BLaER1 (cell line): ENCODE data around the gene HAL.

ENCODE experiments used
- H3K27ac ChIP-seq: shearing (Covaris generic); formaldehyde crosslinking; 2 replicates; pipeline ENCODE4 v1.8.1; 2022
- H3K27me3 ChIP-seq: shearing (Covaris generic); formaldehyde crosslinking; 2 replicates; pipeline ENCODE4 v1.8.1; 2022
- H3K36me3 ChIP-seq: shearing (Covaris generic); formaldehyde crosslinking; 2 replicates; pipeline ENCODE4 v1.8.1; 2022
- H3K4me1 ChIP-seq: shearing (Covaris generic); formaldehyde crosslinking; 2 replicates; pipeline ENCODE4 v1.8.1; 2022
- H3K4me2 ChIP-seq: shearing (Covaris generic); formaldehyde crosslinking; 2 replicates; pipeline ENCODE4 v1.8.1; 2022
- H3K4me3 ChIP-seq: shearing (Covaris generic); formaldehyde crosslinking; 2 replicates; pipeline ENCODE4 v1.8.1; 2022
- H3K9ac ChIP-seq: shearing (Covaris generic); formaldehyde crosslinking; 2 replicates; pipeline ENCODE4 v1.8.1; 2022
- H3K9me3 ChIP-seq: shearing (Covaris generic); formaldehyde crosslinking; 2 replicates; pipeline ENCODE4 v1.8.1; 2022
- H4K20me1 ChIP-seq: shearing (Covaris generic); formaldehyde crosslinking; 2 replicates; pipeline ENCODE4 v1.8.1; 2022
- Cebpa-rat ChIP-seq: shearing (Covaris generic); IDR thresholded peaks from 2 replicates; pipeline ENCODE4 v1.8.1; 2022

HAL gene

GRCh38 chr12:95966287-95966870, 29.8 kb downstream of the HAL start:
- H3K4me3 ChIP-seq, result no peak overlapping the region
- no peak for TF ChIP-seq Cebpa-rat
- H3K27ac ChIP-seq, result no peak overlapping the region
- H3K9ac ChIP-seq, result no peak overlapping the region
- H4K20me1 ChIP-seq, result no peaks in the 10 kb centered on the region
- H3K36me3 ChIP-seq, result no peaks in the 10 kb centered on the region
- no peaks in the 10 kb centered on the region for H3K9me3 ChIP-seq
- H3K4me1 ChIP-seq, result 0 out of 2 replicates have a peak, but pooled peaks cover 5% of the 10 kb centered on the region
- H3K4me2 ChIP-seq, result no peak overlapping the region
- H3K27me3 ChIP-seq, result no peaks in the 10 kb centered on the region

- Histone ChIP-seq H4K20me1 (no peaks in the 10 kb centered on the region), H3K9ac (no peak overlapping the region), H3K27me3 (no peaks in the 10 kb centered on the region), H3K9me3 (no peaks in the 10 kb centered on the region), H3K27ac (no peak overlapping the region), H3K36me3 (no peaks in the 10 kb centered on the region), H3K4me1 (0 out of 2 replicates have a peak, but pooled peaks cover 5% of the 10 kb centered on the region), H3K4me3 (no peak overlapping the region), H3K4me2 (no peak overlapping the region)
- no peak for TF ChIP-seq Cebpa-rat
Measured at GRCh38 chr12:95963096-95963495, 33.0 kb downstream of the HAL start.

- no peak overlapping the region for H3K9ac ChIP-seq
- H3K36me3 ChIP-seq, result no peaks in the 10 kb centered on the region
- H3K4me3 ChIP-seq, result no peak overlapping the region
- TF ChIP-seq Cebpa-rat, result no peak
- no peak overlapping the region for H3K4me2 ChIP-seq
- H3K9me3 ChIP-seq, result no peaks in the 10 kb centered on the region
- H4K20me1 ChIP-seq, result no peaks in the 10 kb centered on the region
- H3K27me3 ChIP-seq, result no peaks in the 10 kb centered on the region
- no peak overlapping the region for H3K27ac ChIP-seq
- 0 out of 2 replicates have a peak, but pooled peaks cover 5% of the 10 kb centered on the region for H3K4me1 ChIP-seq
Measured at GRCh38 chr12:95962222-95962621, 33.9 kb downstream of the HAL start.

- Histone ChIP-seq H3K4me3 (no peak overlapping the region), H3K4me1 (0 out of 2 replicates have a peak, but pooled peaks cover 5% of the 10 kb centered on the region), H3K4me2 (no peak overlapping the region), H3K27me3 (no peaks in the 10 kb centered on the region), H3K9ac (no peak overlapping the region), H3K9me3 (no peaks in the 10 kb centered on the region), H3K36me3 (no peaks in the 10 kb centered on the region), H4K20me1 (no peaks in the 10 kb centered on the region), H3K27ac (no peak overlapping the region)
- no peak for TF ChIP-seq Cebpa-rat
Measured at GRCh38 chr12:95960241-95960640, 35.9 kb downstream of the HAL start.

GRCh38 chr12:95959107-95959506, 37.0 kb downstream of the HAL start:
- Histone ChIP-seq H3K36me3 (no peaks in the 10 kb centered on the region), H3K4me1 (0 out of 2 replicates have a peak, but pooled peaks cover 5% of the 10 kb centered on the region), H3K4me3 (no peak overlapping the region), H4K20me1 (no peaks in the 10 kb centered on the region), H3K9me3 (no peaks in the 10 kb centered on the region), H3K9ac (no peak overlapping the region), H3K27ac (no peak overlapping the region), H3K27me3 (no peaks in the 10 kb centered on the region), H3K4me2 (no peak overlapping the region)
- no peak for TF ChIP-seq Cebpa-rat

GRCh38 chr12:95956557-95957145, 39.5 kb downstream of the HAL start:
- Histone ChIP-seq H3K4me1 (no peaks in the 10 kb centered on the region), H4K20me1 (no peaks in the 10 kb centered on the region), H3K4me2 (no peak overlapping the region), H3K27me3 (no peaks in the 10 kb centered on the region), H3K27ac (no peak overlapping the region), H3K36me3 (no peaks in the 10 kb centered on the region), H3K9me3 (no peaks in the 10 kb centered on the region), H3K4me3 (no peak overlapping the region), H3K9ac (no peak overlapping the region)
- TF ChIP-seq Cebpa-rat, result no peak

- H3K27ac ChIP-seq, result no peak overlapping the region
- TF ChIP-seq Cebpa-rat, result no peak
- no peak overlapping the region for H3K4me2 ChIP-seq
- H3K4me1 ChIP-seq, result no peaks in the 10 kb centered on the region
- H3K36me3 ChIP-seq, result no peaks in the 10 kb centered on the region
- no peaks in the 10 kb centered on the region for H3K9me3 ChIP-seq
- H3K27me3 ChIP-seq, result no peaks in the 10 kb centered on the region
- H4K20me1 ChIP-seq, result no peaks in the 10 kb centered on the region
- H3K4me3 ChIP-seq, result no peak overlapping the region
- no peak overlapping the region for H3K9ac ChIP-seq
Measured at GRCh38 chr12:95955549-95956159, 40.5 kb downstream of the HAL start.

- Histone ChIP-seq H3K9ac (no peak overlapping the region), H3K27ac (no peak overlapping the region), H3K27me3 (no peaks in the 10 kb centered on the region), H3K36me3 (no peaks in the 10 kb centered on the region), H3K9me3 (no peaks in the 10 kb centered on the region), H3K4me2 (no peak overlapping the region), H3K4me1 (no peaks in the 10 kb centered on the region), H3K4me3 (no peak overlapping the region), H4K20me1 (no peaks in the 10 kb centered on the region)
- no peak for TF ChIP-seq Cebpa-rat
Measured at GRCh38 chr12:95953000-95953399, 43.1 kb downstream of the HAL start.

GRCh38 chr12:95951515-95951914, 44.6 kb downstream of the HAL start:
- no peaks in the 10 kb centered on the region for H3K9me3 ChIP-seq
- H3K9ac ChIP-seq, result no peak overlapping the region
- no peaks in the 10 kb centered on the region for H3K36me3 ChIP-seq
- H3K4me1 ChIP-seq, result no peaks in the 10 kb centered on the region
- TF ChIP-seq Cebpa-rat, result no peak
- no peaks in the 10 kb centered on the region for H3K27me3 ChIP-seq
- no peak overlapping the region for H3K4me2 ChIP-seq
- H3K4me3 ChIP-seq, result no peak overlapping the region
- H3K27ac ChIP-seq, result no peak overlapping the region
- H4K20me1 ChIP-seq, result no peaks in the 10 kb centered on the region

GRCh38 chr12:95949477-95950206, 46.5 kb downstream of the HAL start:
- no peaks in the 10 kb centered on the region for H3K4me1 ChIP-seq
- H3K27me3 ChIP-seq, result no peaks in the 10 kb centered on the region
- H4K20me1 ChIP-seq, result no peaks in the 10 kb centered on the region
- no peak overlapping the region for H3K4me3 ChIP-seq
- no peak overlapping the region for H3K27ac ChIP-seq
- no peak for TF ChIP-seq Cebpa-rat
- H3K4me2 ChIP-seq, result no peak overlapping the region
- H3K9me3 ChIP-seq, result no peaks in the 10 kb centered on the region
- no peak overlapping the region for H3K9ac ChIP-seq
- H3K36me3 ChIP-seq, result no peaks in the 10 kb centered on the region
